Lower leg skin (tissue), 3 donors: Measurements from ENCODE around the gene RAPGEF6.

ENCODE experiments used
- POLR2A ChIP-seq, 2 donors: fragments of 450-650 bp; IDR thresholded peaks; one replicate each; pipeline ENCODE4 v1.6.1; 2016 to 2017; ENCODE audit warnings: antibody characterized with exemption in 2 of 2, mild to moderate bottlenecking in 1 of 2, moderate library complexity in 1 of 2
- TF ChIP-seq, protein P1 (sequence below), 3 donors: fragments of 450-650 bp; IDR thresholded peaks; one replicate each; pipeline ENCODE4 v1.5.1; 2016; ENCODE audit warnings: antibody characterized with exemption in 3 of 3, mild to moderate bottlenecking in 3 of 3, moderate library complexity in 2 of 3

DNA sequence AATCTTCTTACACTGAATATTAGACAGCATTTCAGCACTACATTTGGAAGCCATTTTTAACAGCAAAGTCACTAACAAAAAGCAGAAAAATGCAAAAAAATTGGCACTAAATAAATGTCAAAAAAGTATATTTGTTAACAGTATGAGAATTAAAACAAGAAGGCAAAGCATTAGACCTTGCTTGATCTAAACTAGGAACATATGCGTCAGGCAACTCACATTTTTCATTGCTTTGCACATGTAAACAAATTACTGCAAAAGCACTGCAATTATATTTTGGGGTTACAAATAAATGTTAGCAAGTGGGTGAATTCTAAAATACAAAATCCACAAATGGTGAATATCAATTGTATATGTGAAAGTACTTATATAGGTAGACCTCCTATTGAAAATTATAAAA, 49.0 kb upstream of the RAPGEF6 start:
- TF ChIP-seq, protein P1, sequence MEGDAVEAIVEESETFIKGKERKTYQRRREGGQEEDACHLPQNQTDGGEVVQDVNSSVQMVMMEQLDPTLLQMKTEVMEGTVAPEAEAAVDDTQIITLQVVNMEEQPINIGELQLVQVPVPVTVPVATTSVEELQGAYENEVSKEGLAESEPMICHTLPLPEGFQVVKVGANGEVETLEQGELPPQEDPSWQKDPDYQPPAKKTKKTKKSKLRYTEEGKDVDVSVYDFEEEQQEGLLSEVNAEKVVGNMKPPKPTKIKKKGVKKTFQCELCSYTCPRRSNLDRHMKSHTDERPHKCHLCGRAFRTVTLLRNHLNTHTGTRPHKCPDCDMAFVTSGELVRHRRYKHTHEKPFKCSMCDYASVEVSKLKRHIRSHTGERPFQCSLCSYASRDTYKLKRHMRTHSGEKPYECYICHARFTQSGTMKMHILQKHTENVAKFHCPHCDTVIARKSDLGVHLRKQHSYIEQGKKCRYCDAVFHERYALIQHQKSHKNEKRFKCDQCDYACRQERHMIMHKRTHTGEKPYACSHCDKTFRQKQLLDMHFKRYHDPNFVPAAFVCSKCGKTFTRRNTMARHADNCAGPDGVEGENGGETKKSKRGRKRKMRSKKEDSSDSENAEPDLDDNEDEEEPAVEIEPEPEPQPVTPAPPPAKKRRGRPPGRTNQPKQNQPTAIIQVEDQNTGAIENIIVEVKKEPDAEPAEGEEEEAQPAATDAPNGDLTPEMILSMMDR (IDR thresholded peaks at IDR 0.05): no peak
- TF ChIP-seq POLR2A (IDR thresholded peaks at IDR 0.05): no peak
